Frontal cortex (tissue), 4 donors: ENCODE measurements around the gene XPNPEP2. TPM values are rescaled to one million over a fixed set of nuclear protein-coding genes. Genes with fewer than 3 reads are reported as not detected.

Experiments used
- DNase-seq, 2 donors: peaks; one replicate each; pipeline ENCODE4 v3.0.0; 2012; ENCODE audit warnings: low spot score in 2 of 2
- FAIRE-seq: peaks from 2 replicates; lab custom pipeline; 2012; peaks lifted over from hg19 to GRCh38; lab: Jason Lieb, UNC
- total RNA-seq: library from RNA; depleted of rRNA; stranded (reverse); fragments of >200 nt; gene quantifications from one replicate; pipeline ENCODE4 v1.2.3, GENCODE V29; 2014
- donor health status: control.
- donor health status: control.
- donor health status: control.

Gene XPNPEP2
- total RNA-seq, 1 donor from 2014 or later: under 0.01 TPM

GRCh38 chrX:129773649-129774458 is 35.1 kb downstream of the XPNPEP2 start:
- no peak for DNase-seq
- FAIRE-seq: no peak

- FAIRE-seq (no peak), DNase-seq (no peak)
These were observed 38.6 kb downstream of the XPNPEP2 start for GRCh38 chrX:129777218-129778030.

DNA sequence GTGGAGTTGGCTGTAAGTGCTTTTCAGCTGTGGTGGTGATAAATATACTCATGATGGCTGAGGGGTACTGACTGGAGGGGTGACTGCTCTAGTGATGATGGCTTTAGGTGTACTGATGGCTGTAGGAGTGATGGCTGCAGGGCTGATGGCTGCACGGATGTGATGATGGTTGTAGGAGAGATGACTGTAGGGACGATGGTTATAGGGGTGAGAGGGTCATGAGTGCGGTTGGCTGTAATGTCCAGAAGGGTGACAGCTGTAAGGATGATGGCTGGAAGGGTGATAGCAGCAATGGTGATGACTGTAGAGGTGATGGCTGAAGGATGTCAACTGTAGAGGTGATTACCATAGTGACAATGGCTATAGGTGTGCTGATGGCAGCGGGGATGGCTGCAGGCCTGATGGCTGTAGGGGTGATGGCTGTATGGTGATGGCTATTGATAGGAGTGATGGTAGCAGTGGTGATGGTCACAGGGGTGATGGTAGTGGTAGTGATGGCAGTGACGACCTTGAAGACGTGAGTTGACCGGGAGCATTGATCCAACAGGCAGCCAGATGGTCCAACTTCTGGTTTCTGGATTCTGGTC is 40.4 kb downstream of the XPNPEP2 start:
- FAIRE-seq (no peak), DNase-seq (no peak)

GRCh38 chrX:129779747-129780146 is 41.0 kb downstream of the XPNPEP2 start, which contains the start of gene SASH3:
Gene SASH3 (plus strand): TSS chrX:129779949. CDS start chrX:129780098, 149 bp downstream.
- DNase-seq (no peak), FAIRE-seq (no peak)

DNA sequence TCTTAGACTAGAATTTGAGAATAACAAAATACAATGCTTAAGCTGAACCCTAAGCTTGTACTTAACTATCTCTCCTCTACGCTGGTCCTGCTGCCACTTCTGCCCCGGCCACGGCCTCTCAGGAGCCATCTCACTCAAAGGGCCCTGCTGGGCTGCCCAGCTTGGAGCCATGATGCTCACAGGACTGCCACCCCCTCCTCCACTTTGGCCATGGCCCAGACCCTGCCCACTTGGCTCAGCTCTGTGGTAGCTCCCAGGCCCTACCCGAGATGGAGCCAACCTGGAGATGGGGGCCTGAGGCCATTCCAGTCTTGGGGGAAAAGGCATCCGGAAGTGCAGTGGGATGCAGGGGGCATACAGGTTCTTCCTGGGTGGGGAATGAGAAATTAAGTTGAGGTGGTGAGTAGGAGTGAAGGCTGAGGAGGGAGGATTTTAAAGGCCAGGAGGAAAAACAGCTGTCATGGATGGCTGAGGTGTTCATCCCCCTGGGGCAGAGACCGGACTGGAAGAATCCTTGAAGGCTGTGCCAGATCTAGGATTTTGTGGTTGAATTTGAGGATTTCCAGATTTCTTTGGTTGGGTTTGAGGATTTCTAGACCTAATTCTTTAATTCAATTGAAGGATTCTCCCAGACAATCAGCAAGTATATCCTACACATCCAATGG is 41.8 kb downstream of the XPNPEP2 start:
- no peak for DNase-seq
- FAIRE-seq: no peak

DNA sequence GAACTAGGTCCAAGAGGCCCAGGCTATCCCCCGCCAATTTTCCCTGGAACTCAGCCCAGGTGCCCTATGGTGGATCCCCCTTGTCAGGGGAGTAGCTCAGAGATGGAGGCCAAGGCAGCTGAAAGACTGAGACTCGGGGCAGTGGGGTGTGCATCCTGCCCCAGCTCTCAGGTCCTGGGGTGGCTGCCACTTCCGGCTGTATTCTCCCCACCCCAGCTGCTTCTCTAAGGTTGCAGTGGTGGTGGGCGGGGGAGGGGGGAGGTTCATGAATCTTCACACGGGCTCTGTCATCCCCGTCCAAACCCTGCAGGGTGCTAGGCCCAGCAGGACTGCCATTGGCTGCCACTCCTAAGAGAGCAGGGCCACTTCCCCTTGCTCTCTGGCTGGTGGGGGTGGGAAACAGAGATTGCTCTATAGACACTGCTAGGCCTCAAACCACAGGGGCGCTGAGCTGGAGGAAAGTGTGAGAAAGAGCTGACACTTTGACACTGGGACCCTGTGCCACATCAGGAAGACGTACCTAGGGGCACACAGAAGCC is 42.4 kb downstream of the XPNPEP2 start:
- DNase-seq (no peak), FAIRE-seq (no peak)

DNA sequence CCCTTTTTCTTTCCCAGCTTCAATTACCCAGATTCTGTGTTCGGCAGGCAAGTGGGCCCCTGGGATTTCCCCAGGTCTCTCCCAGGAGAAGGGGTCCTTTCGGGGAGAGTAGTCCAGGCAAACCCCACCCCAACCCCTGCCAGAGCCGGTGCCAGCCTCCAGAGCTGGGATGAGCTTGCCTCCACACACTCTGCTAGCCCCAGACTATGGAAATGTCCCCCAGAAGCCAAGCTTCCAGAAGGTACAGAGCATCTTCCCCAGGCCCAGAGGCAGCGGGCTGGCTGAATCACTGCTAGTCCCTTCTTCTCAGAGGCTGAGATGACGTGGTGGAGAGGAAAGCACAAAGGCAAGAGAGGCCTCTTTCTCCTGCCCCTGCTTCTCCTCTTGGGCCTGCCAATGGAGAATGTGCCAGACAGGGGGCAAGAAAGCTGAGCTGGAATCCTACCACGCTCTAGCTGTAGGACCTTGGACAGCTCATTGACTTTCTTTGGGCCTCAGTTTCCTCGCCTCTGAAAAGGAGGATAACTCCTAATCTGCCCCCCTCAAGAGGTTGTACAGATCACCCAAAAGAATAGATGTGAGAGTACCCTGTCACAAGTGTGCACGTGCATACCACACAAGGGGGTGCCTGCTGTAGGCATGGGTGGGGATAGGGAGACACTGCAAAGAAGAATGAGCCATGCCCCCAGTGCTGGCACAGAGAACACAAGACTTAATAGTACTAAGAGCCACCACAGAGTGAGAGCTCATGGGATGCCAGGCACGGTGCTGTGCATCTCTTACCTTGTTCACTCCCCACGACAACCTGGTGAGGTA is 43.1 kb downstream of the XPNPEP2 start:
- DNase-seq: no peak
- FAIRE-seq: no peak

GRCh38 chrX:129782706-129783105 is 43.9 kb downstream of the XPNPEP2 start:
- DNase-seq (no peak), FAIRE-seq (no peak)

GRCh38 chrX:129783291-129783713 is 44.5 kb downstream of the XPNPEP2 start:
- FAIRE-seq (no peak), DNase-seq (no peak)

DNA sequence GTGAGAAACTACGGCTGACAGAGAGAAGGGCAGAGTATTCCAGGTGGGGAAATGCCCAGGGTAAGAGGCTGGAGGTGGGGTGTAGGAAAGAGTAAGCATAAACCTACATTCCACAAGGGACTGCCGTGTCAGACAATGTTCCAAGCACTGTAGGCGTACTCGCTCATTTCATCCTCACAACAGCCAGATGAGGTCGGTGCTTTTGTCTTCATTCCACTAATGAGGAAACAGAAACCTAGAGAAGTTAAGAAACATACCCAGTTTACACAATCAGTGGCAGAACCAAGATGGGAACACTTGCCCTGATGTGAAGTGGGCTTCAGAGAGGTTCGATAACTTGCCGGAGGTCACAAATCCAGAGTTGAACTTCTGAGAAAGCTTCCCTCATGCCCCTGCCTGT is 45.6 kb downstream of the XPNPEP2 start:
- DNase-seq (no peak), FAIRE-seq (no peak)

- DNase-seq (no peak), FAIRE-seq (no peak)
These were observed 46.6 kb downstream of the XPNPEP2 start for GRCh38 chrX:129785160-129785947.

GRCh38 chrX:129786210-129786651 is 47.5 kb downstream of the XPNPEP2 start:
- FAIRE-seq (no peak), DNase-seq (no peak)

DNA sequence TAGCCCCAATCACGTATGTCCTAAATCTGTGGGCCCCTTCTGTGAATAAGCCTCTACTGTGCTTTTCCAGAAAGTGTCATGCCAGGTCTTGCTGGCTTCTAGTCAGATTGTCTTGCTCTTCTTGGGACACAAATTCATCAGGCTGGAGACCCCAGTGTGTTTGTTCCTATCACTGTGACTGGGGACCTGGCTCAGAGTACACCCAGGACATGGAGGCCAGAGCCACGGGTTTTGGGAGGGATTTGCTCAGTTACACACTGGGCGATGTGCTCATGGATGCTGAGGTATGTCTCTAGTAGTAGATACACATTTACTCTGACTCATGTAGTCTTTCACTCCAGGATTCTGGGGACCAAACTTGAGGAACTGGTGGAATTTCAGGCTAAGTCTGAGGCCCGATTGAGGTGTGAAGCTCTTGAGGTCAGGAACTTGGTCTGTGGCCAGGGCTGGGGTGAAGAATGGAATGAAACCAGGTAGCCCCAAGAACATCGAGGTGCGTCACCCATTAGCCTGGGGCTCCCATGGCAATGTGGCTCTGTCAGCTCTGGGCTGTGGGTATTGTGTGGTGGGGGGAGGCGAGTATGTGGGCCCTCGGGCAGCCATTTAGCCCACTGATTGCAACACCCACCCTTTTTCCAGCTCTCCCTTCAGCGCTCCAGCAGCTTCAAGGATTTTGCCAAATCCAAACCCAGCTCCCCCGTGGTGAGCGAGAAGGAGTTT is 48.7 kb downstream of the XPNPEP2 start:
- DNase-seq: no peak
- no peak for FAIRE-seq

GRCh38 chrX:129788527-129788926 is 49.7 kb downstream of the XPNPEP2 start:
- FAIRE-seq: no peak

DNA sequence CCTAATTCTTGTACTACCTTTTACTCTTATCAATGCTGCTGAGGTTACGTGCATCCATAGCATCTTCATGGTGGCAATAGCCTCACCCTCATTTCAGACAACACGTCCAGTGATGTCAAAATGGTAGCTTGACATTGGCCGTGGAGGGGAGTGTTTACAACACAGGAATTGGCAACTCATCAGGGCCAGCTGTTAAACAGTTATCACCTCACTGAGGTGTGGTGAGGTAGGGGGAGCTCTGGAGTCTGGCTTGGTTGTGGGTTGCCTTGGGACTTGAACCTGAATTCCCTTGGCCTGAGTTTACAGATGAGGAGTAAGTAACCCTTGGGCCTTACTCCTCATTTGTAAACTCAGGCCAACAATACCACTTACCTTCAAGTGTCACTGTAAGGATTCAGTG is 51.4 kb downstream of the XPNPEP2 start:
- DNase-seq: no peak
- no peak for FAIRE-seq

More at GRCh38 chrX:129788527-129788926, 49.7 kb downstream of the XPNPEP2 start:
- DNase-seq: no peak

DNA sequence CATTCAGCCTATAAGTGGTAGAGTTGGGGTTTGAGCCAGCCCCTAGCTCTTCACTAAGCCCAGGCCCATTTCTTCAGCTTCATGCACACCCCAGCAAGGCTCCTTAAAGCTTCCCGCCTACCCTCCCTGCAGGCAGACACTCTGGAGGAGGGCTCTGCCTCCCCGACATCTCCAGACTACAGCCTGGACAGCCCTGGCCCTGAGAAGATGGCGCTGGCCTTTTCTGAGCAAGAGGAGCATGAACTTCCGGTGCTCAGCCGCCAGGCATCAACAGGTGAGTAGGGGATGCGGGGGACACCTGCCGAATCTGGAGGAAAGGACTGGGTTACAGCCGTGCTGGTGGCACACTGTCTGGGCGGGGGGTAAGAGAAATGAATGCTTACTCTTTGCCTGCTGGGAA is 52.0 kb downstream of the XPNPEP2 start:
- FAIRE-seq (no peak), DNase-seq (no peak)

DNA sequence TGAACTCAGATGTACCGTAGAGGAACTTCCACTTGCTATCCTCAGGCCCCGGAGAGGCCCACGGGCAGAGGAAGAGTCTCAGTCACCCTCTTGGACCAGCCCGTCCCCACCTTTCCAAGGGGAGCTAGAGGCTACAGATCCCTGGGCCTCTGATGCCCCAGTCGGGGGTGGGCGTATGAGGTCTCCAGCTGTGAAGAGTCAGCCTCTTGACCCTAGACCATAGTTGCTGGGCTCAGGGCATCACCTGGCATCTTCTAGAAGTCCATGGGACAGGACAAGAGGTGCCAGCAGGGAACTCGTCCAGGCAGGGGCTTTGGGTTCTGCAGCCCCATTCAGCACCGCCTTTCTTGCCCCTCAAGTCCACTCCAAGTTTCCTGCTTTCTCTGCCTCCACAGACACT is 52.6 kb downstream of the XPNPEP2 start:
- FAIRE-seq (no peak), DNase-seq (no peak)
